ENCODE measurements around the gene LSM10. TPM values are rescaled to one million over a fixed set of nuclear protein-coding genes. Genes with fewer than 3 reads are reported as not detected.

LSM10 gene
- total RNA-seq, 1 experiment from 2014 or later = 19.2 TPM

GRCh38 chr1:36414384-36414783 is 16.7 kb upstream of the LSM10 start:
- no peaks in the 10 kb centered on the region for H3K9me2 ChIP-seq (replicated peaks; ENCODE audit: low read length)
- no peak overlapping the region for H3K9ac ChIP-seq (ENCODE audit: low read length)
- no peak overlapping the region for H3K27ac ChIP-seq (ENCODE audit: low read length)
- no peaks in the 10 kb centered on the region for H4K20me1 ChIP-seq (ENCODE audit: low read length)
- no peaks in the 10 kb centered on the region for H3K9me3 ChIP-seq (ENCODE audit: low read length)
- ATAC-seq (no peak), DNase-seq (no peak)
- no TSS peak for BruUV-seq (replicated peaks)
- peaks cover 9% of the 10 kb centered on the region; the same call in 1 of the 2 replicates for H3K4me1 ChIP-seq (ENCODE audit: insufficient read depth, low read length)
- no peak overlapping the region for H3K4me2 ChIP-seq (ENCODE audit: low read length)
- H2AFZ ChIP-seq (ENCODE audit: low read length) = no peak overlapping the region
- no peaks in the 10 kb centered on the region for H3K27me3 ChIP-seq (ENCODE audit: low read length)
- TF ChIP-seq, protein P1, sequence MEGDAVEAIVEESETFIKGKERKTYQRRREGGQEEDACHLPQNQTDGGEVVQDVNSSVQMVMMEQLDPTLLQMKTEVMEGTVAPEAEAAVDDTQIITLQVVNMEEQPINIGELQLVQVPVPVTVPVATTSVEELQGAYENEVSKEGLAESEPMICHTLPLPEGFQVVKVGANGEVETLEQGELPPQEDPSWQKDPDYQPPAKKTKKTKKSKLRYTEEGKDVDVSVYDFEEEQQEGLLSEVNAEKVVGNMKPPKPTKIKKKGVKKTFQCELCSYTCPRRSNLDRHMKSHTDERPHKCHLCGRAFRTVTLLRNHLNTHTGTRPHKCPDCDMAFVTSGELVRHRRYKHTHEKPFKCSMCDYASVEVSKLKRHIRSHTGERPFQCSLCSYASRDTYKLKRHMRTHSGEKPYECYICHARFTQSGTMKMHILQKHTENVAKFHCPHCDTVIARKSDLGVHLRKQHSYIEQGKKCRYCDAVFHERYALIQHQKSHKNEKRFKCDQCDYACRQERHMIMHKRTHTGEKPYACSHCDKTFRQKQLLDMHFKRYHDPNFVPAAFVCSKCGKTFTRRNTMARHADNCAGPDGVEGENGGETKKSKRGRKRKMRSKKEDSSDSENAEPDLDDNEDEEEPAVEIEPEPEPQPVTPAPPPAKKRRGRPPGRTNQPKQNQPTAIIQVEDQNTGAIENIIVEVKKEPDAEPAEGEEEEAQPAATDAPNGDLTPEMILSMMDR (conservative IDR thresholded peaks at IDR 0.05; ENCODE audit: low read depth, low read length) = no peak
- no peak for TF ChIP-seq EZH2phosphoT487 (IDR thresholded peaks at IDR 0.05; ENCODE audit: borderline replicate concordance, low read length)
- no peak for TF ChIP-seq EZH2 (IDR thresholded peaks at IDR 0.05; ENCODE audit: low read length, unreplicated experiment)
- no peaks in the 10 kb centered on the region for H3F3A ChIP-seq (ENCODE audit: low read length, unreplicated experiment)
- POLR2A ChIA-PET (ENCODE audit: unreplicated experiment) = no interaction called here
- intact Hi-C loops (cut with micrococcal nuclease) = no loop called here
- H3K79me2 ChIP-seq (ENCODE audit: low read length) = no peaks in the 10 kb centered on the region
- H3K4me3 ChIP-seq (ENCODE audit: low read length) = no peak overlapping the region
- CTCF ChIA-PET = no interaction called here
- no peaks in the 10 kb centered on the region for H3K36me3 ChIP-seq (ENCODE audit: low read depth, low read length)

DNA sequence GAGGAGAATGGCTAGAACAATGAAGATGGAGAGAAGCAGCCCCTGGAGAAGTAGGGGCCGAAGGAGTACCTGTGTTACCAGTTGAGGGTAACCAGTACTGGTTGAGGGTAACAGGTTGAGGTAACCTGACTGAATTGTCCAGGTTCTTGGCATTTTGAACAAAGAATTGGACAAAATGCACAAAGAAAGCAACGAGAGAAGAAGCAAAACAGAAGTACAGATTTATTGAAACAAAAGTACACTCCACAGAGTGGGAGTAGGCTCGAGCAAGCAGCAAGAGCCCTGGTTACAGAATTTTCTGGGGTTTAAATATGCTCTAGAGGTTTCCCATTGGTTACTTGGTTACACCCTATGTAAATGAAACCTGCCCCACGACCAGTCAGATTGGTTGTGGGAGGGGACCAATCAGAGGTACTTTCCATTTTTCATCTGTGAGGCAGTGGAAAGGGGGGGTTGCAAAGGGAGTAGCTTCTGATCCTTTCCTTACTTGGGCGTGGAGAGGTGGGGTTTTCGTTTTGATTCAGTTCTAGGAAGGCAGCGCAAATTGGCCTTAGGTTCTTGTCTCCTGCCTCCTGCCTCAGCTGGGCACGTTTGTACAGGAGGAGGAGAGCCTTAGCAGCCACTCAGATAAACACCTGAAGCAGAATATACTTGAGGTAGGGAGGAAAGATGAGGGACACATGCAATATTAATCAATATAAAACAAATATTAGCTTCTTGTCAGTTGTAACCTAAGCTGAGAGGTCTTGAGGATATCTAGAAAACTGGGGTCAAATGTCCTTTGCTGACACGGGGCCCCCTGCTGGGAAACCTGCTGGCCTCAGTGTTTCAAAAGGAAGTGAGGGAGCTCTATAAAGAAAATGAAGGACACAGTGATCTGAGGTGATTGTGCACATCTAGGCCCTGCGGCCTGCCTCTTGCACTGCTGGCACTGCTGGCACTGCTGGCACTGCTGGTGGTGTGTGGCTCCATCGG is 14.3 kb upstream of the LSM10 start:
- Histone ChIP-seq H3K79me2 (ENCODE audit: low read length) (no peaks in the 10 kb centered on the region), H3K9ac (ENCODE audit: low read length) (no peak overlapping the region), H3K4me3 (ENCODE audit: low read length) (no peak overlapping the region), H4K20me1 (ENCODE audit: low read length) (no peaks in the 10 kb centered on the region), H2AFZ (ENCODE audit: low read length) (no peak overlapping the region), H3K4me1 (ENCODE audit: insufficient read depth, low read length) (peaks cover 6% of the 10 kb centered on the region; the same call in 1 of the 2 replicates), H3K27ac (ENCODE audit: low read length) (no peak overlapping the region), H3K9me3 (ENCODE audit: low read length) (no peaks in the 10 kb centered on the region), H3K36me3 (ENCODE audit: low read depth, low read length) (no peaks in the 10 kb centered on the region), H3K4me2 (ENCODE audit: low read length) (no peak overlapping the region), H3K9me2 (replicated peaks; ENCODE audit: low read length) (no peaks in the 10 kb centered on the region), H3F3A (ENCODE audit: low read length, unreplicated experiment) (no peaks in the 10 kb centered on the region), H3K27me3 (ENCODE audit: low read length) (no peaks in the 10 kb centered on the region)
- POLR2A ChIA-PET (ENCODE audit: unreplicated experiment) = no interaction called here
- no TSS peak for BruUV-seq (replicated peaks)
- DNase-seq (peak; percentile 32), ATAC-seq (no peak; the same call in 1 of the 2 replicates)
- CTCF ChIA-PET = interaction anchor here (2.4 kb wide), 1 partner anchor 69 kb away, joined by 7 read pairs; no protein-coding TSS in a partner anchor
- TF ChIP-seq EZH2phosphoT487 (IDR thresholded peaks at IDR 0.05; ENCODE audit: borderline replicate concordance, low read length) (no peak), EZH2 (IDR thresholded peaks at IDR 0.05; ENCODE audit: low read length, unreplicated experiment) (no peak)
- TF ChIP-seq, protein P1 (conservative IDR thresholded peaks at IDR 0.05; ENCODE audit: low read depth, low read length) = no peak
- intact Hi-C loops (cut with micrococcal nuclease) = no loop called here

DNA sequence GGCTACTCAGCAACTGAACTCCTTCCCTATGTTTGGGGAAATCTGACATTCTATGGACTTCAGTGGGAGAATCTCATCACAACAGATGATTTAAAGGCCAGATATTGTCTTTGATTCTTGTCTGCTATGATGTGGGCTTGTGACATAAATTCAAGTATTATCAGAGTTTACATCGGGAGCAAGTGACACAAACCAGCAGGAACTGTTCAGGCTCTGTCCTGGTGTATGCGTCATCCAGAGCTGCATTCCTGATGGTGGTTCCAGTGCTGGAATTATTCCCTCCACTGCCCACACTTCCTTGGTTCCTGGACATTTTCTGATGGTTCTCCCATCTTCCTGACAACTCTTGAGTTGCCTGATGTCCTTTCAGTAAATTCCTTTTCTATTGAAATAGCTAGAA is 10.8 kb upstream of the LSM10 start:
- Histone ChIP-seq H3K36me3 (ENCODE audit: low read depth, low read length) (no peaks in the 10 kb centered on the region), H4K20me1 (ENCODE audit: low read length) (no peaks in the 10 kb centered on the region), H3K27ac (ENCODE audit: low read length) (no peak overlapping the region), H3K9me3 (ENCODE audit: low read length) (no peaks in the 10 kb centered on the region), H3K4me1 (ENCODE audit: insufficient read depth, low read length) (no peaks in the 10 kb centered on the region), H3K4me3 (ENCODE audit: low read length) (no peak overlapping the region), H3K27me3 (ENCODE audit: low read length) (no peaks in the 10 kb centered on the region), H3F3A (ENCODE audit: low read length, unreplicated experiment) (no peaks in the 10 kb centered on the region), H3K79me2 (ENCODE audit: low read length) (no peaks in the 10 kb centered on the region), H3K9ac (ENCODE audit: low read length) (no peak overlapping the region), H3K4me2 (ENCODE audit: low read length) (0 out of 2 replicates have a peak overlapping the region, but pooled peaks have one; percentile 6), H3K9me2 (replicated peaks; ENCODE audit: low read length) (no peaks in the 10 kb centered on the region), H2AFZ (ENCODE audit: low read length) (peak overlapping the region; percentile 17)
- TF ChIP-seq EZH2phosphoT487 (IDR thresholded peaks at IDR 0.05; ENCODE audit: borderline replicate concordance, low read length) = no peak
- no peak for TF ChIP-seq EZH2 (IDR thresholded peaks at IDR 0.05; ENCODE audit: low read length, unreplicated experiment)
- TF ChIP-seq, protein P1 (conservative IDR thresholded peaks at IDR 0.05; ENCODE audit: low read depth, low read length) = no peak
- DNase-seq (peak; percentile 44), ATAC-seq (peak; percentile 72)
- ChIA-PET POLR2A (ENCODE audit: unreplicated experiment) (no interaction called here), CTCF (interaction anchor here (0.7 kb wide), 1 partner anchor 42 kb away, joined by 3 read pairs; the partner anchor contains the start of gene OSCP1)
- intact Hi-C loops (cut with micrococcal nuclease) = no loop called here
- BruUV-seq (replicated peaks) = no TSS peak

Measured in PC-3 (cell line).